ENCODE measurements around the gene CTSV.

- no peak for TF ChIP-seq CTCF (conservative IDR thresholded peaks at IDR 0.05; ENCODE audit: low read depth, low read length)
- TF ChIP-seq EZH2 (IDR thresholded peaks at IDR 0.05; ENCODE audit: borderline replicate concordance, low read depth, low read length, poor library complexity, severe bottlenecking): no peak
These were observed 33.4 kb upstream of the CTSV start for GRCh38 chr9:97072285-97072776.

Measured in A673 (cell line).